HepG2 (cell line): Measurements from ENCODE around the gene PSMB3. TPM values are rescaled to one million over a fixed set of nuclear protein-coding genes. Genes with fewer than 3 reads are reported as not detected.

ENCODE experiments used
- CSRNP2 ChIP-seq: sonication (generic); formaldehyde crosslinking; conservative IDR thresholded peaks from 2 replicates; pipeline ENCODE4 v1.8.0; 2022; ENCODE audit warnings: low read depth, missing genetic modification reagents
- KIAA2018 ChIP-seq: sonication (generic); formaldehyde crosslinking; IDR thresholded peaks from 2 replicates; pipeline ENCODE4 v1.5.0; 2020; ENCODE audit warnings: mild to moderate bottlenecking, missing genetic modification reagents, borderline replicate concordance
- MEF2D ChIP-seq: sonication (generic); formaldehyde crosslinking; IDR thresholded peaks from 2 replicates; pipeline ENCODE4 v1.5.1; 2020; ENCODE audit warnings: mild to moderate bottlenecking, missing genetic modification reagents
- NFKBIZ ChIP-seq: IDR thresholded peaks from 2 replicates; pipeline ENCODE4 v1.6.1; 2018; ENCODE audit warnings: missing genetic modification reagents, missing compliant biosample characterization
- ONECUT2 ChIP-seq: sonication (generic); formaldehyde crosslinking; IDR thresholded peaks from 2 replicates; pipeline ENCODE4 v1.4.0; 2020; ENCODE audit warnings: missing genetic modification reagents
- TFAP4 ChIP-seq: sonication (generic); IDR thresholded peaks from 2 replicates; pipeline ENCODE4 v1.6.1; 2016; ENCODE audit warnings: low read depth, borderline replicate concordance
- ZNF350 ChIP-seq: sonication (generic); formaldehyde crosslinking; IDR thresholded peaks from 2 replicates; pipeline ENCODE4 v1.4.0; 2020; ENCODE audit warnings: mild to moderate bottlenecking, low read depth, missing genetic modification reagents, borderline replicate concordance
- ZNF512 ChIP-seq: sonication (generic); formaldehyde crosslinking; IDR thresholded peaks from 2 replicates; pipeline ENCODE4 v1.4.0; 2020; ENCODE audit warnings: mild to moderate bottlenecking, missing genetic modification reagents
- ZNF615 ChIP-seq: sonication (generic); formaldehyde crosslinking; IDR thresholded peaks from 2 replicates; pipeline ENCODE4 v1.5.0; 2020; ENCODE audit warnings: mild to moderate bottlenecking, missing genetic modification reagents, borderline replicate concordance
- ZNF772 ChIP-seq: sonication (generic); formaldehyde crosslinking; IDR thresholded peaks from 2 replicates; pipeline ENCODE4 v1.5.0; 2020; ENCODE audit warnings: mild to moderate bottlenecking, missing genetic modification reagents
- polyA plus RNA-seq, 8 experiments: library from polyadenylated mRNA; depleted of rRNA in 3 of 8; stranded (reverse) in 7 of 8; unstranded in 1 of 8; fragments of >200 nt; fragmentation: Illumina TruSeq in 4 of 8; extraction: Trizol in 4 of 8; gene quantifications; 2 replicates each; pipeline versions ENCODE4 v1.2.1 to v1.2.3, GENCODE V29; 2011 to 2016; ENCODE audit warnings: low read depth in 4 of 8, missing spikeins in 1 of 8, mixed read lengths in 1 of 8; ENCODE audit not compliant: insufficient read depth in 1 of 8
- total RNA-seq, 5 experiments: library from RNA; depleted of rRNA; stranded (reverse); fragments of >200 nt; fragmentation: Illumina TruSeq; extraction: Trizol; gene quantifications; 2 replicates each; pipeline ENCODE4 v1.2.3, GENCODE V29; 2016; ENCODE audit warnings: low read depth in 1 of 5
- TF ChIP-seq, protein P1 (sequence below): sonication (generic); formaldehyde crosslinking; IDR thresholded peaks from 2 replicates; pipeline ENCODE4 v1.5.0; 2020; ENCODE audit warnings: missing genetic modification reagents
- TF ChIP-seq, protein P2 (sequence below): fragments of 450-650 bp; IDR thresholded peaks from 2 replicates; pipeline ENCODE4 v1.6.1; 2016

The PSMB3 gene
- total and polyA plus RNA-seq, 2 of the 13 experiments (the other 11 are each of a cell fraction or from before 2014, with no cell fraction given): 366 to 517 TPM

GRCh38 chr17:38729368-38729885 lies 23.1 kb upstream of the PSMB3 start (continued):
- TF ChIP-seq TFAP4: no peak
- TF ChIP-seq, protein P1, sequence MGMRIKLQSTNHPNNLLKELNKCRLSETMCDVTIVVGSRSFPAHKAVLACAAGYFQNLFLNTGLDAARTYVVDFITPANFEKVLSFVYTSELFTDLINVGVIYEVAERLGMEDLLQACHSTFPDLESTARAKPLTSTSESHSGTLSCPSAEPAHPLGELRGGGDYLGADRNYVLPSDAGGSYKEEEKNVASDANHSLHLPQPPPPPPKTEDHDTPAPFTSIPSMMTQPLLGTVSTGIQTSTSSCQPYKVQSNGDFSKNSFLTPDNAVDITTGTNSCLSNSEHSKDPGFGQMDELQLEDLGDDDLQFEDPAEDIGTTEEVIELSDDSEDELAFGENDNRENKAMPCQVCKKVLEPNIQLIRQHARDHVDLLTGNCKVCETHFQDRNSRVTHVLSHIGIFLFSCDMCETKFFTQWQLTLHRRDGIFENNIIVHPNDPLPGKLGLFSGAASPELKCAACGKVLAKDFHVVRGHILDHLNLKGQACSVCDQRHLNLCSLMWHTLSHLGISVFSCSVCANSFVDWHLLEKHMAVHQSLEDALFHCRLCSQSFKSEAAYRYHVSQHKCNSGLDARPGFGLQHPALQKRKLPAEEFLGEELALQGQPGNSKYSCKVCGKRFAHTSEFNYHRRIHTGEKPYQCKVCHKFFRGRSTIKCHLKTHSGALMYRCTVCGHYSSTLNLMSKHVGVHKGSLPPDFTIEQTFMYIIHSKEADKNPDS (CRISPR knock-in tag): 0 out of 2 replicates have a peak, but pooled peaks have one; percentile 33
- TF ChIP-seq ZNF615 (CRISPR knock-in tag): no peak
- no peak for TF ChIP-seq NFKBIZ (CRISPR knock-in tag)
- no peak for TF ChIP-seq MEF2D (CRISPR knock-in tag)
- TF ChIP-seq KIAA2018 (CRISPR knock-in tag): no peak
- no peak for TF ChIP-seq ZNF772 (CRISPR knock-in tag)
- TF ChIP-seq ZNF350 (CRISPR knock-in tag): no peak
- TF ChIP-seq ONECUT2 (CRISPR knock-in tag): no peak
- TF ChIP-seq, protein P2, sequence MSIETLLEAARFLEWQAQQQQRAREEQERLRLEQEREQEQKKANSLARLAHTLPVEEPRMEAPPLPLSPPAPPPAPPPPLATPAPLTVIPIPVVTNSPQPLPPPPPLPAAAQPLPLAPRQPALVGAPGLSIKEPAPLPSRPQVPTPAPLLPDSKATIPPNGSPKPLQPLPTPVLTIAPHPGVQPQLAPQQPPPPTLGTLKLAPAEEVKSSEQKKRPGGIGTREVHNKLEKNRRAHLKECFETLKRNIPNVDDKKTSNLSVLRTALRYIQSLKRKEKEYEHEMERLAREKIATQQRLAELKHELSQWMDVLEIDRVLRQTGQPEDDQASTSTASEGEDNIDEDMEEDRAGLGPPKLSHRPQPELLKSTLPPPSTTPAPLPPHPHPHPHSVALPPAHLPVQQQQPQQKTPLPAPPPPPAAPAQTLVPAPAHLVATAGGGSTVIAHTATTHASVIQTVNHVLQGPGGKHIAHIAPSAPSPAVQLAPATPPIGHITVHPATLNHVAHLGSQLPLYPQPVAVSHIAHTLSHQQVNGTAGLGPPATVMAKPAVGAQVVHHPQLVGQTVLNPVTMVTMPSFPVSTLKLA: no peak
- no peak for TF ChIP-seq ZNF512 (CRISPR knock-in tag)
- no peak for TF ChIP-seq CSRNP2 (CRISPR knock-in tag)
